Transverse colon (tissue), 4 donors: ENCODE data around the gene GSC.

Source experiments
- CTCF ChIP-seq, 5 experiments: fragments of 200-600 bp in 3 of 5; fragments of 450-650 bp in 2 of 5; sonication (generic) in 3 of 5; IDR thresholded peaks; 1 replicate in 2 of 5; 2 replicates in 3 of 5; pipeline ENCODE4 v1.5.1; 2016 to 2017; ENCODE audit warnings: antibody characterized with exemption in 5 of 5, inconsistent platforms in 3 of 5, mild to moderate bottlenecking in 2 of 5, moderate library complexity in 1 of 5
- EP300 ChIP-seq: sonication (generic); formaldehyde crosslinking; IDR thresholded peaks from one replicate; pipeline ENCODE4 v1.6.1; 2017; ENCODE audit warnings: antibody characterized with exemption, low read depth
- POLR2A ChIP-seq: fragments of 450-650 bp; IDR thresholded peaks from one replicate; pipeline ENCODE4 v1.6.1; 2016; ENCODE audit warnings: antibody characterized with exemption, mild to moderate bottlenecking, moderate library complexity
- POLR2AphosphoS5 ChIP-seq, 3 donors: sonication (generic); formaldehyde crosslinking; IDR thresholded peaks; one replicate each; pipeline ENCODE4 v1.6.1; 2016; ENCODE audit warnings: antibody characterized with exemption in 3 of 3

- TF ChIP-seq POLR2A (no peak), CTCF (IDR thresholded peaks at IDR 0.05) (no peak), EP300 (no peak), POLR2AphosphoS5 (IDR thresholded peaks at IDR 0.05) (no peak)
Measured at GRCh38 chr14:94805680-94806288, 35.9 kb upstream of the GSC start.
